ENCODE results near the gene CACNA1C.

The CACNA1C gene

GRCh38 chr12:2281446-2281845 is 228.7 kb downstream of the CACNA1C start:
- DNase-seq (ENCODE audit: insufficient read length, low spot score) (no peak), FAIRE-seq (no peak)
- TF ChIP-seq CTCF (IDR thresholded peaks at IDR 0.05; ENCODE audit: insufficient read depth, missing control alignments): no peak

DNA sequence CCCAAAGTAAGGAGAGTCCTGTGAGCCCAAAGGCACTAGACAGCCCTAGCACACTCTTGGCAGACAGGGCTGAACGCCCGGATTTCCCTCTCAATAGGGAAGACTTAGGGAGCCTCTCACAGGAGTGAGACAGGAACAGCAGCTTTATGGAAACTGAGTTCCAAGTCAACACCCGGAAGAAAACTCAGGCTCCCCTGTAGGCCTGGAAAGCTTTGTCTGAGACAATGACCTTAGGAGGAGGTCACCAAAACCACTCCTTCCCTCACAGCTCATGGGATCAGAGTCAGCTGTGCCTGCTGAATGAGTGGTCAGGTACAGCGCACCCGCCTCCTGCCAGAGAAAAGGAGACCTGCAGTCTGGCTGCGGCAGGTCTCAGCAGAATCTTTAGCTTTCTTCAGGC is 229.5 kb downstream of the CACNA1C start:
- no peak for DNase-seq (ENCODE audit: insufficient read length, low spot score)
- TF ChIP-seq CTCF (IDR thresholded peaks at IDR 0.05; ENCODE audit: insufficient read depth, missing control alignments): peak; percentile 51
- no peak for FAIRE-seq

- no peak for TF ChIP-seq CTCF (IDR thresholded peaks at IDR 0.05; ENCODE audit: insufficient read depth, missing control alignments)
- DNase-seq (ENCODE audit: insufficient read length, low spot score): no peak
- FAIRE-seq: no peak
Observed at GRCh38 chr12:2283480-2283879, 230.7 kb downstream of the CACNA1C start.

- FAIRE-seq (no peak), DNase-seq (ENCODE audit: insufficient read length, low spot score) (no peak)
- no peak for TF ChIP-seq CTCF (IDR thresholded peaks at IDR 0.05; ENCODE audit: insufficient read depth, missing control alignments)
Observed at GRCh38 chr12:2283916-2284315, 231.1 kb downstream of the CACNA1C start.

DNA sequence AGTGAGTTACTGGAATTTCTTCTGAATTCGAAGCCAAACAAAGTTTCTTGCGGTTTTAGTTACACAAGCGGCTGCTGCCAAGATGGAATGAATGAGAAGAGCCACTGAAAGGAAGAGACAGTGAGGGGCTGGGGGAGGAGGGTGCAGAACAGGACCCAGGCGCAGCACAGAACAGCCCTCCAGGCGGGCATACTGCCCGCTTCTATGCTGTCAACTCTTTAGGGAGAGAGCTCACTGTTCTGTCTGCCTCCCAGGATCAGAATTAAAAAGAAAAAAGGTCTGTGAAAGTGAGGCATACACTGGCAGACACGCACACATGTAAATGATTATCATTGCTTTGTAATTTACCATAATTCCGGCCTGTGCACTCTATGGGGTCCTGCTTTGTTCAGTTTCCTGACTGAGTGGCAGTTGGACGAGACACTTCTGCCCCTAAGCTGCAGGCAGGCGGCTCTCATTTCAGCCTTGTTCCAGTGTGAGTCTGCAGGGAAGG is 231.6 kb downstream of the CACNA1C start:
- DNase-seq (ENCODE audit: insufficient read length, low spot score): no peak
- no peak for TF ChIP-seq CTCF (IDR thresholded peaks at IDR 0.05; ENCODE audit: insufficient read depth, missing control alignments)
- no peak for FAIRE-seq

DNA sequence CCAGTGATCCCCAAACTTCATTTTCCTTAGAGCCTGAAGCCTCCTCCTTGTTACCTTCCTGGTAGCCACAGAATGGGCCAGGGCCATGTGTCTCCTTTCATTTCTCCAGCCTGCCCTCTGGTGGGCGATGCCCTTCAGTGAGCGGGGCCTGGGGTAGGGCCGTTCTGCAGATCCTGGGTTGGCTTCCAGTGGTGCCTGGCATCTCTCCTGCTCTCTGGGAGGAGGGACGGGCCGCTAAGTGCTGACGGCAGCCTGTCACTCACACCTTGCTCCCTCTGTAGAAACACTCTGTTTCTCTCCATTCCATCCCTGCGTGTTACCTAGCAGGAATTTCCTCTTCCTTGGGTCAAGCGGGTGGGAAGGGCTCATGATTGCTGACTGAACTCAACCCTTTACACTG is 232.1 kb downstream of the CACNA1C start:
- no peak for FAIRE-seq
- peak; percentile 90 for TF ChIP-seq CTCF (IDR thresholded peaks at IDR 0.05; ENCODE audit: insufficient read depth, missing control alignments)
- peak; percentile 54 for DNase-seq (ENCODE audit: insufficient read length, low spot score)

DNA sequence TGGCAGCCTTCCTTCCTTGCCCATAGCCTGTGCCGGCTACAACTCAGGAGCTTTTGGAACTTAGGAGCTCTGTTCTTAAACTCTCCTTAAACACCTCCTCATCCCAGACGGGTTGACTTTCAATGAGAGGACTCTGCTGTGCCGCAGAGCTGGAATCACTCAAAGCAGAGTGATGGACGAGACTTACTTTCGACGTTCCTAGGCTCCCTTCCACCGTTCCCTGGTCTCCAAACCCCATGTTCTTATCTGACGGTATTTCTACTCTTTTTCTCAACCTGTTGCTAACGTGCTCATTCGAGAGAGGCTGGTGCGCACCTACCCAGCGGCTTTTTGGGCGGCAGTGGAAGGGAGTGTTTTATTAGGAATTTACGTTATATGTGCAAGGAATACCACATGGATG is 232.7 kb downstream of the CACNA1C start:
- FAIRE-seq (no peak), DNase-seq (ENCODE audit: insufficient read length, low spot score) (no peak)
- TF ChIP-seq CTCF (IDR thresholded peaks at IDR 0.05; ENCODE audit: insufficient read depth, missing control alignments): no peak

Data from D721Med (cell line).